ENCODE data around the gene GATA5. TPM values are rescaled to one million over a fixed set of nuclear protein-coding genes. Genes with fewer than 3 reads are reported as not detected.

GATA5 gene
- total and polyA plus RNA-seq, 2 donors (not counting 3 experiments of a cell fraction or from before 2014, with no cell fraction given) = not detected

DNA sequence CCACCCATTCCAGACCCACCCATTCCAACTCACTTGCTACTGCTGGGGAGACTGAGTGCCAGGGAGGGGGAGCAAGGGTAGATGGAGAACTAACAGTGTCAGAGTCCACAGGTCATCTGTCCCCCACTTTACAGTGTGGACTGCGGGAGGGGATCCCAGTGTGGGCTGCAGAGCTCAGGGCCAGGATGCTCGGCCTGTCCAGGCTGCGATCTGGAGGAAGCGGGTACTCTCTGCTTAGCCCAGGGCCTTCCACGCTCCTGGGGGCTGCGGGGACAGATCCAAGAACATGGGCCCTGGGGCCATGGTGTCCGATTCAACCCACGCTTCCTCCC, 14.1 kb upstream of the GATA5 start:
- dilution Hi-C loops (cut with MboI; ENCODE audit: extremely low pct_ligation_motif_present, low sequenced_read_pairs) (no loop called here), intact Hi-C loops (cut with micrococcal nuclease) (no loop called here)
- peaks cover 16 to 19% of the 10 kb centered on the region in 2 experiments for H3K27me3 ChIP-seq (ENCODE audit: control insufficient read depth in 2 of 2, insufficient read depth in 2 of 2, low read length in 2 of 2)
- no peaks in the 10 kb centered on the region for H3K9me1 ChIP-seq (replicated peaks; ENCODE audit: control insufficient read depth, extremely low read depth, insufficient read depth, low read length)
- no peak overlapping the region for H3K4me3 ChIP-seq (replicated peaks in 1 of 3; ENCODE audit: insufficient read depth in 1 of 3, low read depth in 1 of 3, low read length in 3 of 3)
- H3K4me2 ChIP-seq (ENCODE audit: insufficient read depth, low read length) = no peak overlapping the region
- TF ChIP-seq JUN (IDR thresholded peaks at IDR 0.05; ENCODE audit: borderline replicate concordance, insufficient read depth, insufficient read length, low read depth) = no peak
- TF ChIP-seq GATA2 (IDR thresholded peaks at IDR 0.05; ENCODE audit: insufficient read depth, insufficient read length, low read depth, low read length) = no peak
- no peak for TF ChIP-seq POLR2A (IDR thresholded peaks at IDR 0.05; ENCODE audit: low read depth, low read length)
- TF ChIP-seq MYC (IDR thresholded peaks at IDR 0.05; ENCODE audit: low read depth, low read length) = no peak
- TF ChIP-seq POLR2AphosphoS5 (IDR thresholded peaks at IDR 0.05; ENCODE audit: insufficient read depth, low read depth, low read length) = no peak
- no peak for TF ChIP-seq EZH2 (IDR thresholded peaks at IDR 0.05; ENCODE audit: borderline replicate concordance, low read depth, low read length, severe bottlenecking)
- TF ChIP-seq, protein P1, sequence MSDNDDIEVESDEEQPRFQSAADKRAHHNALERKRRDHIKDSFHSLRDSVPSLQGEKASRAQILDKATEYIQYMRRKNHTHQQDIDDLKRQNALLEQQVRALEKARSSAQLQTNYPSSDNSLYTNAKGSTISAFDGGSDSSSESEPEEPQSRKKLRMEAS (IDR thresholded peaks at IDR 0.05; ENCODE audit: insufficient read depth, insufficient read length) = no peak
- TF ChIP-seq, protein P2, sequence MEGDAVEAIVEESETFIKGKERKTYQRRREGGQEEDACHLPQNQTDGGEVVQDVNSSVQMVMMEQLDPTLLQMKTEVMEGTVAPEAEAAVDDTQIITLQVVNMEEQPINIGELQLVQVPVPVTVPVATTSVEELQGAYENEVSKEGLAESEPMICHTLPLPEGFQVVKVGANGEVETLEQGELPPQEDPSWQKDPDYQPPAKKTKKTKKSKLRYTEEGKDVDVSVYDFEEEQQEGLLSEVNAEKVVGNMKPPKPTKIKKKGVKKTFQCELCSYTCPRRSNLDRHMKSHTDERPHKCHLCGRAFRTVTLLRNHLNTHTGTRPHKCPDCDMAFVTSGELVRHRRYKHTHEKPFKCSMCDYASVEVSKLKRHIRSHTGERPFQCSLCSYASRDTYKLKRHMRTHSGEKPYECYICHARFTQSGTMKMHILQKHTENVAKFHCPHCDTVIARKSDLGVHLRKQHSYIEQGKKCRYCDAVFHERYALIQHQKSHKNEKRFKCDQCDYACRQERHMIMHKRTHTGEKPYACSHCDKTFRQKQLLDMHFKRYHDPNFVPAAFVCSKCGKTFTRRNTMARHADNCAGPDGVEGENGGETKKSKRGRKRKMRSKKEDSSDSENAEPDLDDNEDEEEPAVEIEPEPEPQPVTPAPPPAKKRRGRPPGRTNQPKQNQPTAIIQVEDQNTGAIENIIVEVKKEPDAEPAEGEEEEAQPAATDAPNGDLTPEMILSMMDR (IDR thresholded peaks at IDR 0.05; ENCODE audit: extremely low read depth in 1 of 2, insufficient read depth in 1 of 2, low read depth in 1 of 2, low read length in 2 of 2) = no peak
- TF ChIP-seq FOS (IDR thresholded peaks at IDR 0.05; ENCODE audit: borderline replicate concordance, insufficient read depth, low read length) = no peak
- FAIRE-seq (no peak), DNase-seq (ENCODE audit: low read depth, low spot score) (no peak)
- H3K27ac ChIP-seq (ENCODE audit: insufficient read depth, low read depth, low read length) = no peak overlapping the region
- no peaks in the 10 kb centered on the region for H3K36me3 ChIP-seq (ENCODE audit: control insufficient read depth in 2 of 2, extremely low read depth in 1 of 2, insufficient read depth in 2 of 2, low read length in 2 of 2)
- no peaks in the 10 kb centered on the region for H3K79me2 ChIP-seq (ENCODE audit: control insufficient read depth, insufficient read depth, low read length)
- no peak overlapping the region for H3K9ac ChIP-seq (replicated peaks; ENCODE audit: extremely low read depth, insufficient read depth, low read length)
- no peaks in the 10 kb centered on the region for H3K9me3 ChIP-seq (replicated peaks; ENCODE audit: control insufficient read depth, insufficient read depth, low read length)
- ChIA-PET POLR2A (no interaction called here), CTCF (interaction anchor here (0.7 kb wide), 1 partner anchor 120 kb away, joined by 3 read pairs; no protein-coding TSS in a partner anchor)
- no peaks in the 10 kb centered on the region for H3K4me1 ChIP-seq (ENCODE audit: control insufficient read depth, extremely low read depth, insufficient read depth, low read length)
- no peaks in the 10 kb centered on the region for H4K20me1 ChIP-seq (replicated peaks; ENCODE audit: control insufficient read depth, extremely low read depth, insufficient read depth, low read length)
- BruUV-seq (replicated peaks) = no TSS peak
- no peak overlapping the region for H2AFZ ChIP-seq (ENCODE audit: low read depth, low read length)

Data from endothelial cell of umbilical vein (primary cell).